Adrenal gland (tissue), 5 donors: ENCODE results near the gene STIM1.

ENCODE experiments used
- CTCF ChIP-seq, 6 experiments: fragments of 450-650 bp in 4 of 6; fragments of 200-600 bp in 2 of 6; sonication (generic) in 1 of 6; IDR thresholded peaks; 1 replicate in 5 of 6; 2 replicates in 1 of 6; pipeline versions ENCODE4 v1.5.1 to v1.8.0; 2016 to 2021; ENCODE audit warnings: antibody characterized with exemption in 6 of 6, mild to moderate bottlenecking in 2 of 6, moderate library complexity in 1 of 6
- POLR2A ChIP-seq, 2 donors: fragments of 450-650 bp; IDR thresholded peaks; one replicate each; pipeline ENCODE4 v1.6.1; 2017; ENCODE audit warnings: antibody characterized with exemption in 2 of 2, mild to moderate bottlenecking in 2 of 2, moderate library complexity in 1 of 2
- donor health status: DM: no; HTN: no; CAD: no.

- TF ChIP-seq CTCF (IDR thresholded peaks at IDR 0.05), result no peak
- no peak for TF ChIP-seq POLR2A (IDR thresholded peaks at IDR 0.05)
Observed at GRCh38 chr11:3843326-3843725, 12.1 kb upstream of the STIM1 start.
